H9 (cell line): ENCODE data around the gene THEM5. TPM values are rescaled to one million over a fixed set of nuclear protein-coding genes. Genes with fewer than 3 reads are reported as not detected.

ENCODE experiments used
- DNase-seq: peaks from one replicate; pipeline ENCODE4 v3.0.0-alpha.2; 2017
- H2AFZ ChIP-seq: one replicate; pipeline ENCODE4 v1.6.1; 2013; ENCODE audit warnings: mild to moderate bottlenecking, low read length, control low read depth, moderate library complexity
- H2AK5ac ChIP-seq: 2 replicates; pipeline ENCODE4 v1.6.1; 2013; ENCODE audit warnings: low read length, control low read depth, mixed read lengths; ENCODE audit not compliant: insufficient read length
- H2BK120ac ChIP-seq: one replicate; pipeline ENCODE4 v1.6.1; 2013; ENCODE audit warnings: low read depth, mild to moderate bottlenecking, low read length, control low read depth, inconsistent platforms; ENCODE audit not compliant: poor library complexity, severe bottlenecking
- H2BK12ac ChIP-seq: 2 replicates; pipeline ENCODE4 v1.6.1; 2013; ENCODE audit warnings: low read length, control low read depth, mixed read lengths, low read depth; ENCODE audit not compliant: insufficient read length
- H2BK15ac ChIP-seq: 2 replicates; pipeline ENCODE4 v1.6.1; 2013; ENCODE audit warnings: low read depth, low read length, control low read depth
- H2BK20ac ChIP-seq: one replicate; pipeline ENCODE4 v1.6.1; 2013; ENCODE audit warnings: low read depth, mild to moderate bottlenecking, low read length, control low read depth, inconsistent platforms; ENCODE audit not compliant: poor library complexity, severe bottlenecking
- H2BK5ac ChIP-seq: 2 replicates; pipeline ENCODE4 v1.6.1; 2013; ENCODE audit warnings: low read length, control low read depth, mixed read lengths; ENCODE audit not compliant: insufficient read length
- H3K14ac ChIP-seq: 2 replicates; pipeline ENCODE4 v1.6.1; 2013; ENCODE audit warnings: low read length, control low read depth; ENCODE audit not compliant: insufficient read depth
- H3K18ac ChIP-seq: 2 replicates; pipeline ENCODE4 v1.6.1; 2013; ENCODE audit warnings: low read depth, mild to moderate bottlenecking, mixed read lengths, low read length, control low read depth; ENCODE audit not compliant: insufficient read length
- H3K23ac ChIP-seq: 2 replicates; pipeline ENCODE4 v1.6.1; 2013; ENCODE audit warnings: low read length, control low read depth, mixed read lengths, low read depth; ENCODE audit not compliant: insufficient read length
- H3K23me2 ChIP-seq: 2 replicates; pipeline ENCODE4 v1.6.1; 2013; ENCODE audit warnings: low read depth, mild to moderate bottlenecking, mixed read lengths, low read length, control low read depth; ENCODE audit not compliant: insufficient read length, poor library complexity, severe bottlenecking
- H3K27ac ChIP-seq: 2 replicates; pipeline ENCODE4 v1.5.1; 2013; ENCODE audit warnings: low read length, control low read depth, mixed read lengths, low read depth; ENCODE audit not compliant: insufficient read length
- H3K27me3 ChIP-seq: 2 replicates; pipeline ENCODE4 v1.6.1; 2013; ENCODE audit warnings: low read length, control low read depth, inconsistent platforms; ENCODE audit not compliant: insufficient read depth
- H3K4ac ChIP-seq: 2 replicates; pipeline ENCODE4 v1.6.1; 2013; ENCODE audit warnings: low read depth, mild to moderate bottlenecking, control low read depth, inconsistent platforms, low read length, moderate library complexity
- H3K4me1 ChIP-seq: 2 replicates; pipeline ENCODE4 v1.6.1; 2013; ENCODE audit warnings: low read length, control low read depth, inconsistent platforms; ENCODE audit not compliant: insufficient read depth
- H3K4me2 ChIP-seq: 2 replicates; pipeline ENCODE4 v1.6.1; 2013; ENCODE audit warnings: low read length, control low read depth, mixed read lengths; ENCODE audit not compliant: insufficient read length, insufficient read depth
- H3K56ac ChIP-seq: 2 replicates; pipeline ENCODE4 v1.6.1; 2013; ENCODE audit warnings: low read depth, mild to moderate bottlenecking, mixed read lengths, low read length, control low read depth; ENCODE audit not compliant: insufficient read length
- H3K79me1 ChIP-seq: 2 replicates; pipeline ENCODE4 v1.6.1; 2013; ENCODE audit warnings: low read depth, mild to moderate bottlenecking, moderate library complexity, low read length, control low read depth, inconsistent platforms; ENCODE audit not compliant: insufficient read depth, poor library complexity, severe bottlenecking
- H3K79me2 ChIP-seq: 2 replicates; pipeline ENCODE4 v1.6.1; 2013; ENCODE audit warnings: low read length, control low read depth, inconsistent platforms; ENCODE audit not compliant: insufficient read depth
- H3K9ac ChIP-seq: 2 replicates; pipeline ENCODE4 v1.6.1; 2013; ENCODE audit warnings: low read length, control low read depth, mixed read lengths; ENCODE audit not compliant: insufficient read length; ENCODE audit errors: extremely low read depth
- H3K9me3 ChIP-seq: one replicate; pipeline ENCODE4 v1.6.1; 2013; ENCODE audit warnings: low read depth, low read length, inconsistent platforms; ENCODE audit not compliant: control insufficient read depth
- H3T11ph ChIP-seq: one replicate; pipeline ENCODE4 v1.6.1; 2013; ENCODE audit warnings: mild to moderate bottlenecking, low read length, control low read depth, inconsistent platforms
- H4K20me1 ChIP-seq: one replicate; pipeline ENCODE4 v1.6.1; 2013; ENCODE audit not compliant: control insufficient read depth, insufficient read length, insufficient read depth
- H4K5ac ChIP-seq: 2 replicates; pipeline ENCODE4 v1.6.1; 2013; ENCODE audit warnings: low read depth, mild to moderate bottlenecking, mixed read lengths, low read length, control low read depth; ENCODE audit not compliant: insufficient read length
- H4K8ac ChIP-seq: replicated peaks from 2 replicates; pipeline ENCODE4 v1.6.1; 2013; ENCODE audit warnings: low read length, control low read depth, mixed read lengths, low read depth; ENCODE audit not compliant: insufficient read length
- H4K91ac ChIP-seq: 2 replicates; pipeline ENCODE4 v1.6.1; 2013; ENCODE audit warnings: low read depth, mild to moderate bottlenecking, moderate library complexity, mixed read lengths, low read length, control low read depth; ENCODE audit not compliant: insufficient read length
- H3K27ac Mint-ChIP-seq, 3 experiments: 2 replicates in 2 of 3; 3 replicates in 1 of 3; pipeline ENCODE4 v1.8.0; 2020 to 2021; ENCODE audit warnings: mixed read lengths in 3 of 3, mild to moderate bottlenecking in 1 of 3, moderate library complexity in 1 of 3
- H3K27me3 Mint-ChIP-seq: 2 replicates; pipeline ENCODE4 v1.8.0; 2021; ENCODE audit warnings: low read depth, mild to moderate bottlenecking, moderate library complexity, mixed read lengths
- H3K36me3 Mint-ChIP-seq, 3 experiments: 2 replicates in 2 of 3; 3 replicates in 1 of 3; pipeline ENCODE4 v1.8.0; 2020 to 2021; ENCODE audit warnings: low read depth in 3 of 3, mixed read lengths in 3 of 3; ENCODE audit not compliant: insufficient read depth in 1 of 3
- H3K4me1 Mint-ChIP-seq, 2 experiments: 2 replicates each; pipeline ENCODE4 v1.8.0; 2020; ENCODE audit warnings: mixed read lengths in 2 of 2
- H3K4me3 Mint-ChIP-seq, 2 experiments: 2 replicates in 1 of 2; 3 replicates in 1 of 2; pipeline ENCODE4 v1.8.0; 2020 to 2021; ENCODE audit warnings: mild to moderate bottlenecking in 2 of 2, mixed read lengths in 2 of 2, moderate library complexity in 1 of 2
- H3K9me3 Mint-ChIP-seq, 2 experiments: 2 replicates in 1 of 2; 3 replicates in 1 of 2; pipeline ENCODE4 v1.8.0; 2020; ENCODE audit warnings: mild to moderate bottlenecking in 2 of 2, mixed read lengths in 2 of 2, moderate library complexity in 1 of 2
- WGBS: extraction: QIAGEN DNeasy Blood & Tissue Kit; methylation state at CpG from one replicate; pipeline ENCODE4 v1.1.7; 2013; ENCODE audit warnings: missing lambda C conversion rate, low lambda C conversion rate, mixed read lengths; ENCODE audit not compliant: insufficient read length; ENCODE audit errors: extremely low coverage; 5-methylcytosine and 5-hydroxymethylcytosine counted together
- total RNA-seq: library from RNA; stranded (reverse); gene quantifications from 2 replicates; pipeline ENCODE4 v1.2.1, GENCODE V29; 2021
- TF ChIP-seq, protein P1 (sequence below): fragments of 200-600 bp; sonication (generic); conservative IDR thresholded peaks from 3 replicates; pipeline ENCODE4 v1.8.0; 2021; ENCODE audit warnings: antibody characterized with exemption, mild to moderate bottlenecking

The THEM5 gene
- total RNA-seq, 1 experiment from 2014 or later: not detected

DNA sequence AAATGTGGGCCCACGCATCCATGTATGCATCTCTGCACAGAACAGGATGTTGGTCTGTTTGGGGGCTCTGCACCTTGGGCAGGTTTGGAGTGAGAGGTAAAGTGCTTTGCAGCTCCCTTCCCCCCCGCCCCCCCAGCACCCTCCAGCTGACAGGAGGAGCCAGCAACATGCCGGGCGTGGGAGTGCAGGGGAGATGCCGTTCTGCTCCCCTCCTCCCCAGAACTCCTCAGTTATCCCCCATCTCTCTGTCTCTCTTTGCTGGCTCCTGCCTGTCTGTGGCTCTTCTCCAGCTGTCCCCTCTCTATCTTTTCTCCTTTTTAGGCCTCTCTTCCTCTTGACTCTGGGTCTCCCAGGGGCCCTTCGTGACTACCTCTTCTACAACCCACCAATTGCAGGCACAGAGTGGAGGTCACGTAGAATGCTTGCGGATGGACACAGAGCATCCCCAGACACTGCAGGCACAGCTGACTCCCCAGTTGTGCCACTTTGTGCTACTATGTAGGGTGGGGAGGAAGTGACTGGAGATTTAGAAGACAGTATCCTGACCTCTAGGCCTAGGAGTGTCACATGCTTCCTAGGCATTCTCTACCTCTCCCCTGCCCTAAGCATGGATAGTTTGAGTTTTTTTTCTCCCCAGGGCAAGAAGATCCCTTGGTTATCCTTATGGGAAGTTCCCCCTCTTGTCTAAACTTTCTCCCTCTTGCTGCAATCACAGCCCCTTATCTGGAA lies 20.2 kb downstream of the THEM5 start:
- Histone ChIP-seq H2BK120ac (no peak overlapping the region), H2BK15ac (no peak overlapping the region), H2BK5ac (no peak overlapping the region), H4K91ac (no peak overlapping the region), H2BK12ac (no peak overlapping the region), H3K14ac (no peak overlapping the region), H4K8ac (no peak overlapping the region), H3K23me2 (peaks cover 8% of the 10 kb centered on the region), H3K79me1 (no peaks in the 10 kb centered on the region), H3K27ac (no peak overlapping the region), H3K56ac (no peak overlapping the region), H3K9me3 (no peaks in the 10 kb centered on the region), H3K9ac (no peak overlapping the region), H2AK5ac (no peak overlapping the region), H2AFZ (no peak overlapping the region), H3K4me1 (peaks cover 12% of the 10 kb centered on the region; the same call in 1 of the 2 replicates), H3K4ac (no peak overlapping the region), H3K18ac (no peak overlapping the region), H4K20me1 (no peaks in the 10 kb centered on the region), H3K23ac (no peak overlapping the region), H3K4me2 (no peak overlapping the region), H3K27me3 (peaks cover 7% of the 10 kb centered on the region; the same call in 1 of the 2 replicates), H4K5ac (no peak overlapping the region), H3K79me2 (no peaks in the 10 kb centered on the region), H2BK20ac (no peak overlapping the region), H3T11ph (no peak overlapping the region)
- Mint-ChIP-seq H3K27me3 (peaks cover 21% of the 10 kb centered on the region), H3K4me1 (peaks cover 35 to 46% of the 10 kb centered on the region in 2 experiments), H3K27ac (peak overlapping the region in 1 of 3 experiments; percentile 33; a peak in 1 of 7 replicates), H3K9me3 (no peaks in the 10 kb centered on the region; a peak in 1 of 5 replicates), H3K36me3 (no peaks in the 10 kb centered on the region), H3K4me3 (no peak overlapping the region)
- no CpG with 5 or more reads among the region's 8 CpGs for WGBS
- no peak for DNase-seq
- TF ChIP-seq, protein P1, sequence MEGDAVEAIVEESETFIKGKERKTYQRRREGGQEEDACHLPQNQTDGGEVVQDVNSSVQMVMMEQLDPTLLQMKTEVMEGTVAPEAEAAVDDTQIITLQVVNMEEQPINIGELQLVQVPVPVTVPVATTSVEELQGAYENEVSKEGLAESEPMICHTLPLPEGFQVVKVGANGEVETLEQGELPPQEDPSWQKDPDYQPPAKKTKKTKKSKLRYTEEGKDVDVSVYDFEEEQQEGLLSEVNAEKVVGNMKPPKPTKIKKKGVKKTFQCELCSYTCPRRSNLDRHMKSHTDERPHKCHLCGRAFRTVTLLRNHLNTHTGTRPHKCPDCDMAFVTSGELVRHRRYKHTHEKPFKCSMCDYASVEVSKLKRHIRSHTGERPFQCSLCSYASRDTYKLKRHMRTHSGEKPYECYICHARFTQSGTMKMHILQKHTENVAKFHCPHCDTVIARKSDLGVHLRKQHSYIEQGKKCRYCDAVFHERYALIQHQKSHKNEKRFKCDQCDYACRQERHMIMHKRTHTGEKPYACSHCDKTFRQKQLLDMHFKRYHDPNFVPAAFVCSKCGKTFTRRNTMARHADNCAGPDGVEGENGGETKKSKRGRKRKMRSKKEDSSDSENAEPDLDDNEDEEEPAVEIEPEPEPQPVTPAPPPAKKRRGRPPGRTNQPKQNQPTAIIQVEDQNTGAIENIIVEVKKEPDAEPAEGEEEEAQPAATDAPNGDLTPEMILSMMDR: no peak
